Epithelial cell of proximal tubule (primary cell): Measurements from ENCODE around the gene MARCHF2. TPM values are rescaled to one million over a fixed set of nuclear protein-coding genes. Genes with fewer than 3 reads are reported as not detected.
"Not testable (repeated sequence)": the region's sequence is repeated elsewhere in the genome, so short reads cannot be mapped to it uniquely, and the experiment has no call there.

Experiments used
- DNase-seq: peaks from one replicate; pipeline ENCODE4 v3.0.0-alpha.2; 2011; ENCODE audit warnings: low read depth
- H3K4me3 ChIP-seq: 2 replicates; pipeline ENCODE4 v1.5.1; 2011; ENCODE audit warnings: low read depth, mild to moderate bottlenecking, low read length
- total RNA-seq: library from RNA; depleted of rRNA; stranded (reverse); fragments of >200 nt; gene quantifications from 2 replicates; pipeline ENCODE4 v1.2.3, GENCODE V29; 2015
- TF ChIP-seq, protein P1 (sequence below): conservative IDR thresholded peaks from 2 replicates; pipeline ENCODE4 v1.5.1; 2012; ENCODE audit warnings: low read depth, mild to moderate bottlenecking, low read length

The MARCHF2 gene
- total RNA-seq, 1 donor from 2014 or later: 58.9 TPM

DNA sequence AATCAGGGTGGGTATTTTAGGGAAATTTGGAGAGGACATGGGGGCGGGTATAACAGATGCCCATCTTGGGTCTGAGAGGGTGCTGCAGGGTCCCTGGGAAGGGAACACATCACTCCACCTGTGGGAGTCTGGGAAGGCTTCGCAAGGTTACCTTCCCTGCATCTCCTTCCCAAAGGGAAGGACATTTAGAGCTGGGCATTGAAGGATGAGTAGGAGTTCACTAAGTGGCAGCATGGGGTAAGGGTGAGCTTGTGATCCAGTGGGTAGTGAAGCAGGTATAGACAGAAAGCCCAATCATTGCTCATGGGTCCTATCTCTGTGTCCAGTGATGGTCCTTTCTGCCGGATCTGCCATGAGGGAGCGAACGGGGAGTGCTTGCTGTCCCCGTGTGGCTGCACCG, 13.2 kb downstream of the MARCHF2 start:
- no peak for DNase-seq
- no peak overlapping the region for H3K4me3 ChIP-seq
- TF ChIP-seq, protein P1, sequence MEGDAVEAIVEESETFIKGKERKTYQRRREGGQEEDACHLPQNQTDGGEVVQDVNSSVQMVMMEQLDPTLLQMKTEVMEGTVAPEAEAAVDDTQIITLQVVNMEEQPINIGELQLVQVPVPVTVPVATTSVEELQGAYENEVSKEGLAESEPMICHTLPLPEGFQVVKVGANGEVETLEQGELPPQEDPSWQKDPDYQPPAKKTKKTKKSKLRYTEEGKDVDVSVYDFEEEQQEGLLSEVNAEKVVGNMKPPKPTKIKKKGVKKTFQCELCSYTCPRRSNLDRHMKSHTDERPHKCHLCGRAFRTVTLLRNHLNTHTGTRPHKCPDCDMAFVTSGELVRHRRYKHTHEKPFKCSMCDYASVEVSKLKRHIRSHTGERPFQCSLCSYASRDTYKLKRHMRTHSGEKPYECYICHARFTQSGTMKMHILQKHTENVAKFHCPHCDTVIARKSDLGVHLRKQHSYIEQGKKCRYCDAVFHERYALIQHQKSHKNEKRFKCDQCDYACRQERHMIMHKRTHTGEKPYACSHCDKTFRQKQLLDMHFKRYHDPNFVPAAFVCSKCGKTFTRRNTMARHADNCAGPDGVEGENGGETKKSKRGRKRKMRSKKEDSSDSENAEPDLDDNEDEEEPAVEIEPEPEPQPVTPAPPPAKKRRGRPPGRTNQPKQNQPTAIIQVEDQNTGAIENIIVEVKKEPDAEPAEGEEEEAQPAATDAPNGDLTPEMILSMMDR: no peak

DNA sequence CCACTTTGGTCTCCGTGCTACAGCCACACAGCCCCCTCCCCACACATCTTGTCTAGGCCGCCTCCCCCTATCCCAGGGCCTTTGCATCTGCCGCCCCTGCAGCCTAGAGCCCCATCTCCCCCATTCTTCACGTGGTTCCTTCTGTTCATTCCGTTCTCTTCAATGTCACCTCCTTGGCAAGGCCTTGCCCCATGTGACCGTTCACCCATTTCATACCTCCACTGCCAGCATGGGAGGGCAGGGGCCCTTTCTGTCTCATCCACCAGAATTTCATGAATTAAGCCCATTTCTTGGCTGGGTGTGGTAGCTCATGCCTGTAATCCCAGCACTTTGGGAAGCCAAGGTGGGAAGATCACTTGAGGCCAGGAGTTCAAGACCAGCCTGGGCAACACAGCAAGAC, 15.9 kb downstream of the MARCHF2 start:
- DNase-seq: no peak
- TF ChIP-seq, protein P1: no peak

GRCh38 chr19:8429826-8430225, 16.7 kb downstream of the MARCHF2 start:
- H3K4me3 ChIP-seq: no peak overlapping the region
- TF ChIP-seq, protein P1: no peak
- no peak for DNase-seq

More for the DNA sequence above, 15.9 kb downstream of the MARCHF2 start:
- no peak overlapping the region for H3K4me3 ChIP-seq

- TF ChIP-seq, protein P1: no peak
- no peak for DNase-seq
- no peak overlapping the region for H3K4me3 ChIP-seq
Measured at GRCh38 chr19:8430650-8431049, 17.5 kb downstream of the MARCHF2 start.

- DNase-seq: no peak
- H3K4me3 ChIP-seq: no peak overlapping the region
- TF ChIP-seq, protein P1: no peak
Measured at GRCh38 chr19:8438236-8438635, 25.1 kb downstream of the MARCHF2 start.

DNA sequence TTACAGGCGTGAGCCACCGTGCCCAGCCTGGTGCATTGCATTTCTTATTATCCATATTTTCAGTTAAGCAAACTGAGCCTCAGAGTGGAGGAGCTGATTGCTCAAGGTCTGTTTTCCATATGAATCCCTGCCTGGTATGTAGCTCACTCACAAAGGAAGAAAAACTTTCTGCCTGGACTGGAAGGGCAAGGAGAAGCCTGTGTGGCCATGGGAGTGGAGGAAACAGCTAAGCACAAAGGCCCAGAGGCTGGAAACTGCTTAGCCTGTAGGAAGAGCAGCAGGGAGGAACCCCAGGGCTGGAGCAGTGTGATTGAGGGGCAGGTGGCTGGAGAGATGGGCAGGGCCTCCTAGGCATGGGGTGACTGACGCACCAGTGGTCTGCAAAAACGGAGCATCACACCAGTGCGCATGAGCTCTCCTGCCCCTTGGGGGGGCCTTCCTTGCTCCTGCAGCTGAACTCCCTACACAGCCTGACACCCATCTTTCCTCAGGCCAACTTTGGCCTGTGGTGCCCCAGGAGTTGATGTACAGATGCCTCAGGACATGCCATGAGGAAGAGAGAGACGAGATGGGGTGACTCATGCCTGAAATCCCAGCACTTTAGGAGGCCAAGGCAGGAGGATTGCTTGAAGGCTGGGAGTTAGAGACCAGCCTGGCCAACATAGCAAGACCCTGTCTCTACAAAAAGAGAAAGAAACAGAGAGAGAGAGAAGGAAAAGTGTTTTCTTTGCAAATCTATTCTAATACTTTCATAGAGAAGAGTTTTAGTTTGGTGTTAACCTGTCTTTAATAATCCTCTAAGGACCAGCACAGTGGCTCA, 28.8 kb downstream of the MARCHF2 start:
- TF ChIP-seq, protein P1: no peak
- no peak for DNase-seq
- no peak overlapping the region for H3K4me3 ChIP-seq

DNA sequence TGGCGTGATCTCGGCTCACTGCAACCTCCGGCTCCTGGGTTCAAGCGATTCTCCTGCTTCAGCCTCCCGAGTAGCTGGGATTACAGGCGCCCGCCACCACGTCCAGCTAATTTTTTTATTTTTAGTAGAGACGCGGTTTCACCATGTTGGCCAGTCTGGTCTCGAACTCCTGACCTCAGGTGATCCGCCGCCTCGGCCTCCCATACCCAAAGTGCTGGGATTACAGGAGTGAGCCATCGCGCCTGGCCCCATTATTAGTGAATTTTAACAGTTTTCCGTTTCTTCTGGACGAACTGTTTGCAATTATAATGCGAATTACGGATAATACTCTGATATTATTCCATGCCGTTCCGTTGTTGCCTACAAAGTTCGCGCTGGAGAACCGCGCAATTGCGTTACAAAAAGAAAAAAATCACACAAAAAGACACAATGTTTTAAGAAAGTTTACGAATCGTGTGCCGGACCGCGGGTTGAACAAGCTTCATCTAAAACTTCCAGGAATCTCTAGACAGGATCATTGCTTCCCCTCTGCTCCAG, 31.1 kb downstream of the MARCHF2 start:
- DNase-seq: not testable (repeated sequence)
- peak overlapping the region; percentile 93 for H3K4me3 ChIP-seq
